HG03521 (cell line): ENCODE data around the gene HES4.
"Not testable (repeated sequence)": the region's sequence is repeated elsewhere in the genome, so short reads cannot be mapped to it uniquely, and the experiment has no call there.

Experiments used
- ATAC-seq: cut with Tn5 transposase; IDR thresholded peaks from one replicate; pipeline ENCODE4 v1.9.1; 2021; ENCODE audit warnings: mild to moderate bottlenecking, moderate library complexity; ENCODE audit not compliant: unreplicated experiment

Gene HES4

DNA sequence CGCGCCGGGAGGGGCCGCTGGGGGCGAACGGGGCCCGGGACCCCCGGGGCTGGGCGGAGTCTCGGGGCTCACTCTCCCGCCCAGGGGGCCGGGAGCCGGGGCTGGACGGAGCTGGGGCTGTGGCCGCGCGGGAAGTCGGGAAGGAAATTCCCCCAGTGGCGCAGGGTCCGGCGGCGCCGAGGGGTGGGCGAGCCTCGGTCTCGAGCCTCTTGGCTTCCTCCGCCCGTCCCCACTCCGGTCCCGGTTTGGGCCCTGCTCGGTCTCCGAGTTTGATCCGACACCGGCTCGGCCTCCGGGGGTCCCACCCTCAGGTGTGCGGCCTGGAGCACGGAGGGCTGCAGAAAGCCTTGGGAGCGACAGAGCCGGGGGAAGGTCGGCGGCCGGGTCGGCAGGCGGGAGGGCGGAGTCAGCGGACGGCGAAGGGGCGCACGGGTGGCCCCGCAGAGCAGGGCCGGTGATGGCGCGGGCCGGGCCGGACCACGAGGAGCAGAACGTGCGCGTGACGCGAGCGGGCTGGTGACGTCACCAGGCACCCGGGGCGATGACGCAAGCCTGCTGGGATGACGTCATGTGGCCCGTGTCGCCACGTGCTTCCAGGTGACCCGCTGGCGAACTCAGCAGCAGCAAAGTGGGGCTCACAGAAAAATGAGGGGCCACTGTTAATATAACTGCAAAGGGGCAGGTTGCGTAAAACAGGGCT is 610 bp upstream of the HES4 start:
- no peak for ATAC-seq

DNA sequence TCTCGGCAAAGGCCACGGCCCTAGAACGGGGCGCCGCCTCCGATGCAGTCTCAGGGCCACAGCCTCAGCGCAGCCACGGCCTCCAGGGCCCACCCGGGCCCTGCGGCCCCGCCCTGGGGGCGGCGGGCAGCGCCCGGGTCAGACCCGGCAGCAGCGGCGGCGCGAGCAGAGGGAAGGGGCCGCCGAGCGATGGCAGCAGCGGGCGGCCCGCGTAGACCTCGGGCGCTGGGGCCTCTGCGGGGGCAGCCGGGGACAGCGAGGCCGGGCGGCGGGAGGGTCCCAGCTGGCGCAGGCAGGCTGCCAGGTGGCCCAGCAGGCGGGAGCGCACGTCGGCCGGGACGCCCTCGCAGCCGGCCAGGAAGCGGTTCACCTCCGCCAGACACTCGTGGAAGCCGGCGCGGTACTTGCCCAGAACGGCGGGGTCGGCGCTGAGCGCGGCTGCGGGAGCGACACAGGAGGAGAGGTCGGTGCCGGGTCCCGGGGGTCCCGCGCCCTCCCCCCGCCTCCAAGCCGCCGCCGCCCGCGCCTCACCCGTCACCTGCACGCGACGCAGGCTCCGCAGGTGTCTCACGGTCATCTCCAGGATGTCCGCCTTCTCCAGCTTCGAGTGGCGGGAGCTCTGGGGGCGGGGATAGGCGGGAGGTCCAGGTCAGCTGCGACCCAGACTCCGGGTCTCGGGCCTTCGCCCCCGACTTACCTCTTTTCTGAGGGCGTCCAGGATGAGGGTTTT is 737 bp downstream of the HES4 start:
- ATAC-seq = no peak

DNA sequence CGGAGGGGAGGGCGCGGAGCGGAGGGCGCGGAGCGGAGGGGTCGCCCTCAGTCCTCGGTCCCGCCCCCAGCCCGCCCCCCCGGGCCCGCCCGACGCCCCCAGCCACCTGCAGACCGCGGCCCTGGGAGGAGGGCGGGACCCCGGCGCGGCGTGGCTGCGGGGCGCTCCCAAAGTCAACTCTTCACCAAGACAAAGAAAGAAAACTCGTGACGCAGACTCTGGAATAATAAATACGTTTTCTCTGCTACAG is 1.2 kb downstream of the HES4 start:
- no peak for ATAC-seq

DNA sequence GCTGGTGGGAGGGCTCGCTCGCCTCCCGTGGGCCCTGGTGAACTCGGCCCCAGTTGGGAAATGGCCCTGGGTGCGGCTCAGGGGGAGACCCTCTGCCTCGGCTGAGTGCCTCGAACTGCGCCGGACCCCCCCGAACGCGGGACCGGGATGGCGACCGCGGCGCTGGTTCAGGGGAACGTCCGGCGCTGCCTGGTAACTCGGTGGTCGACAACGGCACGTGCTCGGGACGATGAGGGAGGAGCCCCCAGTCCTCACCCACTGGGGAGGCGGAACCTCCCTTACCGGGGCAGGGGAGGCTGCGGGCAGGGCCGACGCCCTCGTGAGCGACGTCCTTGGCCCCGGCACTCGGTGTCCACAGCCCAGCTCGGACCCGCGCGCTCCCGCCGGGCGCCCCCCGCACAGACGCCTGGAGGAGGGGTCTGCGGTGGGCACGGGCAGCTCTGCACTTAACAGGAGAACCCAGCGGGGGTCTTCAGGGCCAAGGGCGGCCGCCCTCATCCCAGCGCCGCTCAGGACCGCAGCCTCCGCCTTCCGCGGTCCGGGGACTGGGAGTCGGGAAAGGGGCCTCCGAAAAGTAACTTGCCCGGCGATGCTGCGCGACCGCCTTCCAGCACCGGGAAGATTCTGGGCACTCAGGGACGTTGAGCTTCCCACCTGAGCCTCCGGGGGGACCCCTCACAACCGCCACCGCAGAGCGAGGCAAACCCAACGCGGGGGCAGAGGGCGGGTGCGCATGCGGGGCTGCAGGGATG is 1.7 kb downstream of the HES4 start:
- no peak for ATAC-seq

DNA sequence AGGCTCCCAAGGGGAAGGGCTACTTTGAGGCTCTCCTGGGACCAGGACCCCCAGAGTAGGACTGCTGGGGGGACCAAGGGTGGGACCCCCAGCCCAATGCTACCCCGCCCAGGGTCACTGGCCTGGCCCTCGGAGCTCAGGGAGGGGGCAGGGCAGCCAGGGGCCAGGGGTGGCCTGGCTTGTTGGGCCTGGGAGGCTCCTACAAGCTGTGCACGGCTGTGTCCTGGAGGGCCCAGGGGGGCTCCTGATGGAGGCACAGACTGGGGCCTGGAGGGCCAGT is 2.2 kb downstream of the HES4 start:
- no peak for ATAC-seq

- no peak for ATAC-seq
Observed at GRCh38 chr1:996851-997712, 2.8 kb downstream of the HES4 start.

DNA sequence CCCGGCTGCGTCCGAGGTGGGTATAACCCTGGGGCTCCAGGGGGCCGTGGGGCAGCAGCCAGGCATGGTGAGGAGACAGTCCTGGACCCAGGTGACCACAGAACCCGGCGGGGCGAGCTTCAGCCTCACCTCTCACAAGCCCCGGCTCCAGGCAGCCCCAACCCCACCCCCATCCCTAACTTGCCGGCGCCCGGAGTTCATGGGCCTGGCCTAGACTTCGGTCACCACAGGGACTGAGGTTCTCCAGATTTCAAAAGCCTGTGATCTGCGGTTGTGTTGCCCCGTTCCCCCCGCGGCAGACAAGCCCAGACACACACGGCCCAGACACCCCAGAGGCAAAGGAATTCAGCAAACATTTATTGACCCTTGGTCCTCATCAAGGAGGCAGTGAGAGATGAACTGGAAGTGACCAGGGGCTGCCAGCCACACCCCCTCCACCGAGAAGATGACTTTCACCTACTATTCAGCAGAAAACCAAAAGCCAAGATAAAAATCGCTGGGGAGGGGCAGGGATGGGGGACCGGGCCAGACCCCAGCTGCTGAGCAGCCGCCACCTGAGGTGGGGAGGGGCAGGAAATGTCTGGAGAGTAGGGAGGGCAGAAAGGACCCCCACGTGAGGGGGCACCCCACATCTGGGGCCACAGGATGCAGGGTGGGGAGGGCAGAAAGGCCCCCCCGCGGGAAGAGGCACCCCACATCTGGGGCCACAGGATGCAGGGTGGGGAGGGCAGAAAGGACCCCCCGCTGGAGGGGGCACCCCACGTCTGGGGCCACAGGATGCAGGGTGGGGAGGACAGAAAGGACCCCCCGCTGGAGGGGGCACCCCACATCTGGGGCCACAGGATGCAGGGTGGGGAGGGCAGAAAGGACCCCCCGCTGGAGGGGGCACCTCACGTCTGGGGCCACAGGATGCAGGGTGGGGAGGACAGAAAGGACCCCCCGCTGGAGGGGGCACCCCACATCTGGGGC is 3.9 kb downstream of the HES4 start:
- no peak for ATAC-seq

- not testable (repeated sequence) for ATAC-seq
Observed at GRCh38 chr1:994546-994945, 5.4 kb downstream of the HES4 start.

DNA sequence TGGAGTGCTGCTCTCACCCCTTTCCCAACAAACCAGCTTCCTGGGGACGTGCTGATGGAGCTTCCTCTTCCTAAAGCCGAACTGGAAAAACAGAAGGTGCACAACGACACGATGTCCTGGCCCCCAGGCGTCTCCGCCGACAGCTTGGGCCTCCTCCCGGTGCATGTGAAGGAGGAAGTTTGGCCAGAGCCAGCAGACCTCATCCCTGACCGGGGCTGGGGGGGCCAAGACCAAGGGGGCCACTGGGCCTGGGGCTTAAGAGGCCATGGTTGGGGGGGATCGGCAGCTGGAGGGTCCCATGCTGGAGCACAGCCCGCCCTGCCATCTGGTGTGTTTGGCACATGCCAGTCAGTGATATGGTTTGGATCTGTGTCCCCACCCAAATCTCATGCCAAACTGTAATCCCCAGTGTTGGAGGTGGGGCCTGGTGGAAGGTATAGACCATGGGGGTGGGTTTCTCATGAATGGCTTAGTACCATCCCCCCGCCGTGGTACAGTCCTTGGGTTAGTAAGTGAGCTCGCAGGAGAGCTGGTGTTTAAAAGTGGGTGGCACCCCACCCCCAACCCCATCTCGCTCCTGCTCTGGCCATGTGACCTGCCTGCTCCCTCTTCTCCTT is 6.4 kb downstream of the HES4 start:
- no peak for ATAC-seq

DNA sequence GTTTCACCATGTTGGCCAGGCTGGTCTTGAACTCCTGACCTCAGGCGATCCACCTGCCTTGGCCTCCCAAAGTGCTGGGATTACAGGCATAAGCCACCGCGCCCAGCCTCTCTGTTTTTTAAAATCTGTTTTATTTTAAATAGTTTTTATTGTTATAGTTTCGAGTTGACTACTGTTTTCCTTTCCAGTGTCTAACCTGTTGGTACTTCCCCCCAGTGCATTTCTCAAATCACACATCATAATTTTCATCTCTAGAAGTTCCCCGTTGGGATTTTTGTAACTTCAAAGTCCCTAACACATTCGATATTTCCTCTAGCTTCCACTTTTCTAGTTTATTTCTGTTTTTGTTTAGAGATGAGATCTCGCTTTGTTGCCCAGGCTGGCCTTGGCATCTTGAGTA is 7.5 kb downstream of the HES4 start:
- no peak for ATAC-seq

DNA sequence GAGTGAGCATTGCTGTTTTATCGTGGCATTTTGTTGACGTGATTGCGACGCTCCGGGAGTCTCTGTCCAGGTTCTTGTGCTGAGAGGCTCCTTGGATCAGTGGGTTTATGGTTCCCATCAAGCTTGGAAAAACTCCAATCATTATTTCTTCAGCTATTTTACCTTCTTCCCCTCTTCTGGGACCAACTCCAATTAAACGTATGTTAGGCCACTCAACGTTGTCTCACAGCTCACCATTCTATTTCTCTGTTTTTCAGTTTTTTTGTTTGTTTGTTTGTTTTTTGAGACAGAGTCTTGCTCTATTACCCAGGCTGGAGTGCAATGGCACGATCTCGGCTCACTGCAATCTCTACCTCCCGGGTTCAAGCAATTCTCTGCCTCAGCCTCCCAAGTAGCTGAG is 8.0 kb downstream of the HES4 start:
- no peak for ATAC-seq

DNA sequence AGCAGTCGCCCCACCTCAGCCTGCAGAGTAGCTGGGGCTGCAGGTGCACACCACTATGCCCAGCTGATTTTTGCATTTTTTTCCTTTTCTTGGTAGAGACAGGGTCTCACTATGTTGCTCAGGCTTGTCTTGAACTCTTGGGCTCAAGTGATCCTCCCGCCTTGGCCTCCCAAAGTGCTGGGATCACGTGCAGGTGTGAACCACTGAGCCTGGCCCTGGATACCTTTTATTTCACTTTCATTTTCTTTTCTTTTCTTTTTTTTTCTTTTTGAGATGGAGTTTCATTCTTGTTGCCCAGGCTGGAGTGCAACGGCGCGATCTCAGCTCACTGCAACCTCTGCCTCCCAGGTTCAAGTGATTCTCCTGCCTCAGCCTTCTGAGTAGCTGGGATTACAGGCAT is 8.6 kb downstream of the HES4 start:
- not testable (repeated sequence) for ATAC-seq

- not testable (repeated sequence) for ATAC-seq
Observed at GRCh38 chr1:988061-988460, 11.8 kb downstream of the HES4 start.

- no peak for ATAC-seq
Observed at GRCh38 chr1:985126-985525, 14.8 kb downstream of the HES4 start.

- no peak for ATAC-seq
Observed at GRCh38 chr1:984476-984814, 15.5 kb downstream of the HES4 start.

DNA sequence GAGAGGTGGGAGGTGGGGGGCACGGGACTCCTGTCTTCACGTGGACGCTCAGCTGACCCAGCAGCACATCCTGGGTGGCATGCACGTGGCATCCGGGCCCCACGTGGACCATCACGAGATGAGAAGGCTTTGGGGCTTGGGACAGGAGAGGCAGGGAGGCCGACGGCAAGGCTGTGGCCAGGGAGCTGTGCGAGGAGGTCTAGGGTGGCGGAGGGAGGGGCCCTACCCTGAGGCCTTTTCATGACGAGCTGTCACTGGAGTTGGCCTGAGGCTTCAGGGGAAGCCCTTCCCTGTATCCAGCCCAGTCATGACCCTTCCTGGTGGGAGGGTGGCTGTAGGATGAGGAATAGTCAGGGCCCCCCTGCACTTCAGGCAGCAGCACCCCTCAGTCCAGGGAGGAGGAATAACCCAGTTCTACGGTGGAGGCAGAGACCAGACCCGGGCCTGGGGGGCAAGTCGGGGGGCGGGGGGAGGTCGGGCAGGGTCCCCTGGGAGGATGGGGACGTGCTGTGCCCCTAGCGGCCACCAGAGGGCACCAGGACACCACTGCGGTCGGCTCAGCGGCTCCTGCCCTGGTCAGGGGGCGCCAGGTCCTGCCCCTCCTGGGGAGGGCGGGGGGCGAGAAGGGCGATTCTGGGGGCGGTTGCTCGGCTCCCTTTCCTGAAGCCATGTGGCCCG is 16.0 kb downstream of the HES4 start:
- no peak for ATAC-seq

DNA sequence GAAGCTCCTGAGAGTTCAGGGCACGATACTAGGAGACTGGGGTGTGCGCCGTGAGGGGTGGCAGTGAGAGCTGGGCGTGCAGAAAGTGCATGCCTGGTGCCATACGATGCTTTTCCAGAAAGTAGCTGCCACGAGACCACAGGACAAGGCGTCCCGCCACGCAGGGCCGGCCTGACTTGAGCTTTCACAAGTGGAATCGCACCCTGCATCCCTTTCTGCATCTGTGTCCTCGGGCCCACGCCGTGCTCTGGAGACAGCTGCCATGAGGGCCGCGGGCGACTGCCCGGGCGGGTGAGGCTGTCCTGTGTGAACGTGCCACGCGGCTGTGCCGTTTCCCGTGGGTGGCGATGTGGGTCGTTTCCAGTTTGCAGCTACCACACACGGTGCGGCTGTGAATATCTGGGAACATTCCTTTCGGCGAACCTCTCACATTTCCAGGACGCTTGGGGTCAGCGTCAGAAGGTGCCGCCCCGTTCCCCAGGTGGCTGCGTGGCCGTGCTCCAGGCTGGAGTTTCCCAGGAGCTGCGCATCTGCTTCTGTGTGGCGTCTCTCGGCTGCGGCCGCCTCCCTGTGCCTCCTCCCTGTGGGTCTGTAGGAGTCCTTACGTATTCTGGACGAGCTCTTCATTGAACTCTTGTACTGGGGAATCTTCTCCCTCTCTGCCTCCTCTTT is 17.0 kb downstream of the HES4 start:
- no peak for ATAC-seq

DNA sequence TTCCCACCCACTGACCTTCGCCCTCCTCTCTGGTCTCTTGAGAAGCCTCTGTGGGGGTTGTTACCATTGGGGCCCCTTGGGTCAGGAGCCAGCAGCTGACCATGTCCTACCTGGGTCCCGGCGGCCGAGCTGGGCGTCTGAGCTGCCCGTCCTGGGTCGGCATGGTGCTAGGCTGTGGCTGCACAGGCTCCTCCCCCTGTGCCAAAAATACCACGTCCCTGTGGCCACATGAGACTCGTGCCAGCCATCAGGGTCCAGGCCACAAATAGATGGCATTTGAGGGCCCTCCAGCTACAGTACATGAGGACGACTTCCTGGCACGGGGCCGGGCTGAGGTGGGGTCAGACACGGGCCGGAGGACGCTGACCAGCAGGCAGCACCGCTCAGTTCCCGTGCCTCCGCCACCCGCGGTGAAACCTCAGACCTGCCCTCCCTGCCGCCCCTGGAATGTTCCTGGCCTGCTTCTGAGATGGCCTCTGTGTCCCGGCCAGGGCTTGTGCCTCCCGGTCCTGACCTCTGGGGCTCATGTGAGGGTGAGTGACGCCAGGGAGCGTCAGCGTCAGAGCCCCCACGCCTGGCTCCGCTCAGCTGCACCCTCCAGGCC is 17.8 kb downstream of the HES4 start, which contains the start of gene PERM1:
Gene PERM1 (minus strand): TSS at position 139 of the 604 bp plus-strand sequence. CDS start 1,064 bp downstream, outside the sequence.
- no peak for ATAC-seq
